ENCODE results near the gene MRO. TPM values are rescaled to one million over a fixed set of nuclear protein-coding genes. Genes with fewer than 3 reads are reported as not detected.
"Not testable (repeated sequence)": the region's sequence is repeated elsewhere in the genome, so short reads cannot be mapped to it uniquely, and the experiment has no call there.

MRO gene
- total and polyA plus RNA-seq, 7 experiments from 2014 or later = not detected

DNA sequence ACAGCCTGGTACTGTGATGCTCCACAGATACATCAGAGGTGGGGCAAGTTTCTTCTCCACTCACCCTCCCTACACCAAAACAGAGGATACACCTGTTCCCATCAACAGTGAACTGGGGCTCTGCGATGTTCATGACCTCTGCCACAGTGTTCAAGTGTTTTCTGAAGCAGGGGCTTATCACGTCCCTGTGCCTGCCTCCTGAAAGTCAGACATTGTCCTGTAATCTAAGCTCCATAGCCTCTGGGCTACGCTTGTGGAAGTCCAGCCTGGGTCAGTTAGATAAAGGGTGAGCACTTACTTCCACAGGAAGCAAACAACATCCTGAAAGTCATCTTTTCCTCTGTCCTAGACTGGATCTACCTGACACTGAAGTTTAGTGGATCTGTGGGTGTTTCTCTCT, 20.2 kb upstream of the MRO start:
- Mint-ChIP-seq H3K27ac (peak overlapping the region in 1 of 9 donors; percentile 36), H3K4me1 (peaks cover 0 to 5% (median 0%) of the 10 kb centered on the region in 7 donors), H3K36me3 (no peaks in the 10 kb centered on the region), H3K4me3 (no peak overlapping the region), H3K9me3 (no peaks in the 10 kb centered on the region), H3K27me3 (peaks cover 0 to 13% (median 0%) of the 10 kb centered on the region in 5 donors)
- intact Hi-C loops (cut with micrococcal nuclease) = no loop called here
- no peaks in the 10 kb centered on the region for H3K9me3 ChIP-seq (ENCODE audit: control insufficient read depth in 2 of 3, low read length in 3 of 3)
- no peak for ATAC-seq
- no peaks in the 10 kb centered on the region for H3K4me1 ChIP-seq (ENCODE audit: control insufficient read depth in 2 of 2, insufficient read depth in 2 of 2, low read length in 2 of 2)
- H3K36me3 ChIP-seq (ENCODE audit: control insufficient read depth in 2 of 3, insufficient read depth in 3 of 3, low read length in 3 of 3) = no peaks in the 10 kb centered on the region
- POLR2A ChIA-PET = no interaction called here
- H3K27me3 ChIP-seq (ENCODE audit: control insufficient read depth in 2 of 2, insufficient read depth in 2 of 2, low read length in 2 of 2) = peaks cover 0 to 3% of the 10 kb centered on the region in 2 donors
- no peak overlapping the region for H3K27ac ChIP-seq (ENCODE audit: low read depth, low read length)
- H3K4me3 ChIP-seq (ENCODE audit: low read length) = no peak overlapping the region
- CTCF ChIA-PET = interaction anchor here (0.5 kb wide), 1 partner anchor 1100 kb away, joined by 3 read pairs; no protein-coding TSS in a partner anchor
- no peak for DNase-seq

DNA sequence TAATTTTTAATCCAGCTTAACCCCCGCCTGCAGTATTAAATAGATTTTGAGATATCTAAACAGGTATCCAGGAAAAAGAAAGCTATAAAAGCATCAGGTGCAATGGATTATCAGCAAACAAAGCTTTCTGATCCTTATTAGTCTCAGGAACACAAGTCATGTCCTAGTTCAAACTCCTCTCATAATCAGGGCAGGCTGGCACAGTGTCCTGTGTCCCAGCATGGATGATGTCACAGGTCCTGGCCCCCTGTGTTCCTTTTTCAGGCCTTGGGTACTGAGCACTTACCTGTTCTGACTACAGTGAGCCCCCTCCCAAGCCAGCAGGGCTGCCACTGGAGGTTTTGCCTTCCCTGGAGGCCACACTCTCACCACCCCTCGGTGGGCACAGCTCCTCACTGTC, 19.5 kb upstream of the MRO start:
- Histone ChIP-seq H3K4me3 (ENCODE audit: low read length) (no peak overlapping the region), H3K4me1 (ENCODE audit: control insufficient read depth in 2 of 2, insufficient read depth in 2 of 2, low read length in 2 of 2) (no peaks in the 10 kb centered on the region), H3K27ac (ENCODE audit: low read depth, low read length) (no peak overlapping the region), H3K9me3 (ENCODE audit: control insufficient read depth in 2 of 3, low read length in 3 of 3) (no peaks in the 10 kb centered on the region), H3K36me3 (ENCODE audit: control insufficient read depth in 2 of 3, insufficient read depth in 3 of 3, low read length in 3 of 3) (no peaks in the 10 kb centered on the region), H3K27me3 (ENCODE audit: control insufficient read depth in 2 of 2, insufficient read depth in 2 of 2, low read length in 2 of 2) (peaks cover 0 to 3% of the 10 kb centered on the region in 2 donors)
- Mint-ChIP-seq H3K9me3 (no peaks in the 10 kb centered on the region), H3K27ac (no peak overlapping the region), H3K27me3 (peaks cover 0 to 12% (median 0%) of the 10 kb centered on the region in 5 donors), H3K36me3 (no peaks in the 10 kb centered on the region), H3K4me3 (no peak overlapping the region), H3K4me1 (peaks cover 0 to 5% (median 0%) of the 10 kb centered on the region in 7 donors)
- intact Hi-C loops (cut with micrococcal nuclease) = no loop called here
- CTCF ChIA-PET = interaction anchor here (0.5 kb wide), 1 partner anchor 1099 kb away, joined by 3 read pairs; no protein-coding TSS in a partner anchor
- ATAC-seq (no peak), DNase-seq (no peak)
- POLR2A ChIA-PET = no interaction called here

DNA sequence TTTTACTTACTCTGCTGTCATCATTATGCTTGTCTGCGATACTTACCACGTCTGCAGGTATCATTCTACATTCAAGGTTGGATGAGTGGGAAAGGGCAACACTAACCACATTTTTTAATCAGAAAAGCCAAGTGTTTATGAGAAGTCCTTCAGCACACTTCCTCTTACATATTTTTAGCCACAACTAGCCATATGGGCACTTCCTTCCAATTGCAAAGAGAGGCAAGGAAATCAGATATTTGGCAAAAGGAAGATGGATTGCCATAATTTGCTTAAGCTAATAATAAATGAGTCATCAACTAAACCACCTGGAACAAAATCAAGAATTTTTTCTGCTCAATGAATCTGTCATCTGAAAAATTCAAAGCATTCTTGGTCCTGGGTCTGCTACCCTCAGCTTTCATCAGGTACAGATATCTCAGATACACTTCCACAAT, 16.7 kb upstream of the MRO start:
- POLR2A ChIA-PET = no interaction called here
- Mint-ChIP-seq H3K9me3 (no peaks in the 10 kb centered on the region), H3K27ac (no peak overlapping the region), H3K27me3 (peaks cover 0 to 9% (median 0%) of the 10 kb centered on the region in 5 donors), H3K4me3 (no peak overlapping the region), H3K36me3 (no peaks in the 10 kb centered on the region), H3K4me1 (peaks cover 0 to 5% (median 0%) of the 10 kb centered on the region in 7 donors)
- Histone ChIP-seq H3K27me3 (ENCODE audit: control insufficient read depth in 2 of 2, insufficient read depth in 2 of 2, low read length in 2 of 2) (peaks cover 0 to 3% of the 10 kb centered on the region in 2 donors), H3K9me3 (ENCODE audit: control insufficient read depth in 2 of 3, low read length in 3 of 3) (no peaks in the 10 kb centered on the region), H3K27ac (ENCODE audit: low read depth, low read length) (no peak overlapping the region), H3K4me1 (ENCODE audit: control insufficient read depth in 2 of 2, insufficient read depth in 2 of 2, low read length in 2 of 2) (no peaks in the 10 kb centered on the region), H3K36me3 (ENCODE audit: control insufficient read depth in 2 of 3, insufficient read depth in 3 of 3, low read length in 3 of 3) (no peaks in the 10 kb centered on the region), H3K4me3 (ENCODE audit: low read length) (no peak overlapping the region)
- CTCF ChIA-PET = no interaction called here
- ATAC-seq (peak; percentile 41), DNase-seq (no peak)
- intact Hi-C loops (cut with micrococcal nuclease) = no loop called here

DNA sequence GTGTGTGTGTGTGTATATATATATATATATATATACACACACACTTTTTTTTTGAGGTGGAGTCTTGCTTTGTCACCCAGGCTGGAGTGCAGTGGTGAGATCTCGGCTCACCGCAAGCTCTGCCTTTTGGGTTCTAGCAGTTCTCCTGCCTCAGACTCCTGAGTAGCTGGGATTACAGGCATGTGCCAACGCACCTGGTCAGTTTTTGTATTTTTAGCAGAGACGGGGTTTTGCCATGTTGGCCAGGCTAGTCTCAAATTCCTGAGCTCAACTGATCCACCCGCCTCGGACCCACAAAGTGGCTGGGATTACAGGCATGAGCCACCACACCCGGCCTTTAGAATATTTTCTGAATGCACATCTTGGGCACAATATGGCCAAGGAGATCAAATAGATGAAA, 13.7 kb upstream of the MRO start:
- H3K27ac ChIP-seq (ENCODE audit: low read depth, low read length); H3K4me3 Mint-ChIP-seq; H3K4me1 ChIP-seq (ENCODE audit: control insufficient read depth in 2 of 2, insufficient read depth in 2 of 2, low read length in 2 of 2); DNase-seq; ATAC-seq; H3K27me3 Mint-ChIP-seq; POLR2A ChIA-PET; H3K9me3 ChIP-seq (ENCODE audit: control insufficient read depth in 2 of 3, low read length in 3 of 3); H3K9me3 Mint-ChIP-seq; H3K27ac Mint-ChIP-seq; H3K36me3 ChIP-seq (ENCODE audit: control insufficient read depth in 2 of 3, insufficient read depth in 3 of 3, low read length in 3 of 3); intact Hi-C loops (cut with micrococcal nuclease); H3K4me3 ChIP-seq (ENCODE audit: low read length); H3K27me3 ChIP-seq (ENCODE audit: control insufficient read depth in 2 of 2, insufficient read depth in 2 of 2, low read length in 2 of 2); H3K36me3 Mint-ChIP-seq; H3K4me1 Mint-ChIP-seq: not testable (repeated sequence)
- CTCF ChIA-PET = interaction anchor here (1.0 kb wide), 1 partner anchor 217 kb away, joined by 4 read pairs; no protein-coding TSS in a partner anchor

DNA sequence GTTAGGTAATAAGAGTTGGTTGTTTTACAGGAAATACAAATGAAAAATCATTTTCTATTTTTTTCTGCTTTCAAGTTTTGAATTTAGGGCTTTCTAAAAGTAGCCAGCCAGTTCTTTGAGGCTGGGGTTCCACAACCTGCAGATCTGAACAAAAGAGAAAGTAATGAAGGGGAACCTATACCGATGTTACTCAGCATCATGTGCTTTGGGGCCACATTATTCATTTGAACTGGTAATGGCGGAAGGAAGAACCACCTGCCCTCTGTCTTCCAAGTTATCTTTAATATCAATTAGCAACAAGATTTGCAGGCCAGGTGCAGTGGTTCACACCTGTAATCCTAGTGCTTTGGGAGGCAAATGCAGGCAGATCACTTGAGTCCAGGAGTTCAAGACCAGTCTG, 12.9 kb upstream of the MRO start:
- no peaks in the 10 kb centered on the region for H3K9me3 Mint-ChIP-seq
- CTCF ChIA-PET = no interaction called here

DNA sequence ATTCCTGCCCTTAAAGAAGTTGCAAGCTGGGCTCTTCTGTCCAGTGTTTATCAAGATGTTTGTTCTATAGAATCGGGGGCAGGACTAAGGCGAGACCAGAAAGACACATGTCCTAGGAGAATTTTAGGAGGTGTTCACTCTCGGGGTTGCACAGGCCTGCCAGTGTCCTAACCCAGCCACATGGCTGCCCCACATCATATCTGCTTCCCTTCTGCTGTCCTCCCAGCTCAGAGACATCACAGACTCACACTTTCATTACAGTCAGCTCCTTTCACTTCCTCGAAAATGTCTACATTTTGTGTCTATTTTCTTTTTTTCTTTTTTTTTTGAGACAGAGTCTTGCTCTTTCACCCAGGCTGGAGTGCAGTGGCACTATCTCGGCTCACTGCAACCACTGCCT, 10.7 kb upstream of the MRO start:
- Histone ChIP-seq H3K4me3 (ENCODE audit: low read length) (no peak overlapping the region), H3K9me3 (ENCODE audit: control insufficient read depth in 2 of 3, low read length in 3 of 3) (no peaks in the 10 kb centered on the region), H3K4me1 (ENCODE audit: control insufficient read depth in 2 of 2, insufficient read depth in 2 of 2, low read length in 2 of 2) (no peaks in the 10 kb centered on the region), H3K36me3 (ENCODE audit: control insufficient read depth in 2 of 3, insufficient read depth in 3 of 3, low read length in 3 of 3) (no peaks in the 10 kb centered on the region), H3K27ac (ENCODE audit: low read depth, low read length) (no peak overlapping the region), H3K27me3 (ENCODE audit: control insufficient read depth in 2 of 2, insufficient read depth in 2 of 2, low read length in 2 of 2) (no peaks in the 10 kb centered on the region)
- no peak overlapping the region for H3K4me3 Mint-ChIP-seq
- no peak for DNase-seq
- H3K36me3 Mint-ChIP-seq = no peaks in the 10 kb centered on the region
- H3K27ac Mint-ChIP-seq = no peak overlapping the region
- no peaks in the 10 kb centered on the region for H3K4me1 Mint-ChIP-seq
- H3K27me3 Mint-ChIP-seq = peaks cover 0 to 4% (median 0%) of the 10 kb centered on the region in 5 donors
- ChIA-PET CTCF (no interaction called here), POLR2A (interaction anchor here (0.6 kb wide), 1 partner anchor 12 kb away, joined by 5 read pairs; no protein-coding TSS in a partner anchor)
- no peaks in the 10 kb centered on the region for H3K9me3 Mint-ChIP-seq
- peak; percentile 67 for ATAC-seq
- intact Hi-C loops (cut with micrococcal nuclease) = no loop called here

More for the DNA sequence above, 12.9 kb upstream of the MRO start:
- Histone ChIP-seq H3K27ac (ENCODE audit: low read depth, low read length) (no peak overlapping the region), H3K27me3 (ENCODE audit: control insufficient read depth in 2 of 2, insufficient read depth in 2 of 2, low read length in 2 of 2) (peaks cover 0 to 3% of the 10 kb centered on the region in 2 donors), H3K4me1 (ENCODE audit: control insufficient read depth in 2 of 2, insufficient read depth in 2 of 2, low read length in 2 of 2) (no peaks in the 10 kb centered on the region), H3K9me3 (ENCODE audit: control insufficient read depth in 2 of 3, low read length in 3 of 3) (no peaks in the 10 kb centered on the region), H3K36me3 (ENCODE audit: control insufficient read depth in 2 of 3, insufficient read depth in 3 of 3, low read length in 3 of 3) (no peaks in the 10 kb centered on the region), H3K4me3 (ENCODE audit: low read length) (no peak overlapping the region)
- intact Hi-C loops (cut with micrococcal nuclease) = no loop called here
- H3K36me3 Mint-ChIP-seq = no peaks in the 10 kb centered on the region
- H3K27ac Mint-ChIP-seq = no peak overlapping the region
- H3K4me3 Mint-ChIP-seq = no peak overlapping the region
- no peak for ATAC-seq
- H3K27me3 Mint-ChIP-seq = peaks cover 0 to 9% (median 0%) of the 10 kb centered on the region in 5 donors
- DNase-seq = no peak
- peaks cover 0 to 5% (median 0%) of the 10 kb centered on the region in 7 donors for H3K4me1 Mint-ChIP-seq
- POLR2A ChIA-PET = no interaction called here

DNA sequence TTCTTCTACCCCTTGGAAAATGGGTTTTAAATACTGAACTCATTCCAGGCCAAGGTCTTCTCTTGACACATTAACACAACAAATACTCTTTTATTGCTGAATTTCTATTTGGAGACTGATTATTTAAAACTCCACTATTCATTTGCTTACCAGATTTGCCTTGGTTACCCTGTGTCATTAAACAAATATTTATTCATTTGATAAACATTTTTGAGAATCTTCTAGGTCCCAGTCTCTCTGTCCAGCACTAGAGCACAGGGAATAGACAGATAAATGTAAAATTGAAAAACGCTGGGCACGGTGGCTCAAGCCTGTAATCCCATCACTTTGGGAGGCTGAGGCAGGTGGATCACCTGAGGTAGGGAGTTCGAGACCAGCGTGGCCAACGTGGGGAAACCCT, 9.8 kb upstream of the MRO start:
- Histone ChIP-seq H3K4me1 (ENCODE audit: control insufficient read depth in 2 of 2, insufficient read depth in 2 of 2, low read length in 2 of 2) (no peaks in the 10 kb centered on the region), H3K4me3 (ENCODE audit: low read length) (no peak overlapping the region), H3K27ac (ENCODE audit: low read depth, low read length) (no peak overlapping the region), H3K9me3 (ENCODE audit: control insufficient read depth in 2 of 3, low read length in 3 of 3) (no peaks in the 10 kb centered on the region), H3K27me3 (ENCODE audit: control insufficient read depth in 2 of 2, insufficient read depth in 2 of 2, low read length in 2 of 2) (no peaks in the 10 kb centered on the region), H3K36me3 (ENCODE audit: control insufficient read depth in 2 of 3, insufficient read depth in 3 of 3, low read length in 3 of 3) (no peaks in the 10 kb centered on the region)
- no peaks in the 10 kb centered on the region for H3K36me3 Mint-ChIP-seq
- intact Hi-C loops (cut with micrococcal nuclease) = no loop called here
- ChIA-PET CTCF (no interaction called here), POLR2A (no interaction called here)
- no peak overlapping the region for H3K4me3 Mint-ChIP-seq
- no peak for DNase-seq
- no peaks in the 10 kb centered on the region for H3K4me1 Mint-ChIP-seq
- H3K27me3 Mint-ChIP-seq = peaks cover 0 to 4% (median 0%) of the 10 kb centered on the region in 5 donors
- no peak overlapping the region for H3K27ac Mint-ChIP-seq
- no peaks in the 10 kb centered on the region for H3K9me3 Mint-ChIP-seq
- no peak for ATAC-seq
